ENCODE data around the gene RRP9.

DNA sequence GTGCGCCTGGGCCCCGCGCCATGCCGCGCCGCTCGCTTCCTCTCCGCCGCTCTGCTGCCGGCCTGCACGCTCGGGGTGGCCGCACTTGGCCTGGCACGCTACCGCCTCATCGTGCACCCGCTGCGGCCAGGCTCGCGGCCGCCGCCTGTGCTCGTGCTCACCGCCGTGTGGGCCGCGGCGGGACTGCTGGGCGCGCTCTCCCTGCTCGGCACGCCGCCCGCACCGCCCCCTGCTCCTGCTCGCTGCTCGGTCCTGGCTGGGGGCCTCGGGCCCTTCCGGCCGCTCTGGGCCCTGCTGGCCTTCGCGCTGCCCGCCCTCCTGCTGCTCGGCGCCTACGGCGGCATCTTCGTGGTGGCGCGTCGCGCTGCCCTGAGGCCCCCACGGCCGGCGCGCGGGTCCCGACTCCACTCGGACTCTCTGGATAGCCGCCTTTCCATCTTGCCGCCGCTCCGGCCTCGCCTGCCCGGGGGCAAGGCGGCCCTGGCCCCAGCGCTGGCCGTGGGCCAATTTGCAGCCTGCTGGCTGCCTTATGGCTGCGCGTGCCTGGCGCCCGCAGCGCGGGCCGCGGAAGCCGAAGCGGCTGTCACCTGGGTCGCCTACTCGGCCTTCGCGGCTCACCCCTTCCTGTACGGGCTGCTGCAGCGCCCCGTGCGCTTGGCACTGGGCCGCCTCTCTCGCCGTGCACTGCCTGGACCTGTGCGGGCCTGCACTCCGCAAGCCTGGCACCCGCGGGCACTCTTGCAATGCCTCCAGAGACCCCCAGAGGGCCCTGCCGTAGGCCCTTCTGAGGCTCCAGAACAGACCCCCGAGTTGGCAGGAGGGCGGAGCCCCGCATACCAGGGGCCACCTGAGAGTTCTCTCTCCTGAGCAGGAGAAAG, 14.4 kb upstream of the RRP9 start:
- TF ChIP-seq CTCF (IDR thresholded peaks at IDR 0.05) (peak; percentile 68), EZH2 (IDR thresholded peaks at IDR 0.05; ENCODE audit: borderline replicate concordance, insufficient read depth, low read depth, low read length, poor library complexity, severe bottlenecking) (no peak)

Measured in B cell (primary cell).